B cell (primary cell): ENCODE data around the gene GLI3. TPM values are rescaled to one million over a fixed set of nuclear protein-coding genes. Genes with fewer than 3 reads are reported as not detected.

ENCODE experiments used
- ATAC-seq: fragments of 200-7000 bp; cut with Tn5 transposase; one replicate; pipeline ENCODE4 v1.10.0; 2021; ENCODE audit warnings: low read depth, mild to moderate bottlenecking, moderate number of reproducible peaks, moderate library complexity
- CTCF ChIA-PET: fragments of 350-600 bp; sonication (Branson Sonifier 250); formaldehyde crosslinking; loops from one replicate; lab custom pipeline; 2021; ENCODE audit warnings: antibody characterized with exemption, inconsistent platforms; lab: Charles Lee
- POLR2A ChIA-PET: fragments of 350-600 bp; sonication (Branson Sonifier 250); formaldehyde crosslinking; loops from one replicate; lab custom pipeline; 2021; ENCODE audit warnings: antibody characterized with exemption; lab: Charles Lee
- DNase-seq: peaks from one replicate; pipeline ENCODE4 v3.0.0; 2013
- H2AFZ ChIP-seq: 2 replicates; pipeline ENCODE4 v1.6.1; 2012; ENCODE audit warnings: mild to moderate bottlenecking, low read depth, low read length; ENCODE audit not compliant: insufficient read depth, poor library complexity, severe bottlenecking
- H3K27ac ChIP-seq, 2 donors: 1 replicate in 1 of 2; 2 replicates in 1 of 2; pipeline ENCODE4 v1.5.1; 2012 to 2013; ENCODE audit warnings: low read length in 2 of 2, mild to moderate bottlenecking in 2 of 2, moderate library complexity in 1 of 2
- H3K27me3 ChIP-seq, 4 experiments: fragments of 200-600 bp in 1 of 4; sonication (generic) in 1 of 4; replicated peaks in 1 of 4; 1 replicate in 2 of 4; 2 replicates in 2 of 4; pipeline versions ENCODE4 v1.6.1 to v1.7.0; 2013 to 2016; ENCODE audit warnings: low read length in 3 of 4, mild to moderate bottlenecking in 2 of 4, mixed read lengths in 1 of 4, moderate library complexity in 1 of 4; ENCODE audit not compliant: insufficient read depth in 4 of 4, control insufficient read depth in 3 of 4; ENCODE audit errors: control extremely low read depth in 1 of 4
- H3K36me3 ChIP-seq, 2 experiments: replicated peaks in 1 of 2; 1 replicate in 1 of 2; 2 replicates in 1 of 2; pipeline versions ENCODE4 v1.6.1 to v1.7.1; 2013; ENCODE audit warnings: low read length in 1 of 2; ENCODE audit not compliant: insufficient read depth in 2 of 2, control insufficient read depth in 1 of 2; ENCODE audit errors: control extremely low read depth in 1 of 2, extremely low read depth in 1 of 2
- H3K4me1 ChIP-seq, 2 donors: fragments of 200-600 bp in 1 of 2; sonication (generic) in 1 of 2; 1 replicate in 1 of 2; 2 replicates in 1 of 2; pipeline versions ENCODE4 v1.5.1 to v1.6.1; 2013 to 2017; ENCODE audit warnings: low read length in 2 of 2; ENCODE audit not compliant: control insufficient read depth in 2 of 2, insufficient read depth in 2 of 2
- H3K4me2 ChIP-seq: replicated peaks from 2 replicates; pipeline ENCODE3; 2012; ENCODE audit warnings: mild to moderate bottlenecking, low read depth, low read length; ENCODE audit not compliant: poor library complexity, severe bottlenecking
- H3K4me3 ChIP-seq, 5 experiments: fragments of 200-600 bp in 1 of 5; sonication (generic) in 1 of 5; 1 replicate in 3 of 5; 2 replicates in 2 of 5; pipeline versions ENCODE4 v1.5.1 to v1.7.0; 2011 to 2016; ENCODE audit warnings: low read length in 4 of 5, mild to moderate bottlenecking in 4 of 5, low read depth in 2 of 5, control low read depth in 1 of 5, moderate library complexity in 1 of 5; ENCODE audit not compliant: insufficient read depth in 1 of 5; ENCODE audit errors: control extremely low read depth in 1 of 5, extremely low read depth in 1 of 5
- H3K79me2 ChIP-seq: fragments of 200-600 bp; sonication (generic); one replicate; pipeline ENCODE4 v1.6.0; 2016; ENCODE audit warnings: low read length; ENCODE audit not compliant: control insufficient read depth, insufficient read depth
- H3K9ac ChIP-seq: fragments of 200-600 bp; sonication (generic); 2 replicates; pipeline ENCODE4 v1.6.1; 2017; ENCODE audit warnings: mild to moderate bottlenecking, low read length, moderate library complexity
- H3K9me3 ChIP-seq, 3 donors: one replicate each; pipeline versions ENCODE4 v1.6.1 to v1.7.1; 2013; ENCODE audit warnings: low read length in 2 of 3; ENCODE audit not compliant: control insufficient read depth in 2 of 3, insufficient read depth in 1 of 3; ENCODE audit errors: control extremely low read depth in 1 of 3
- H4K20me1 ChIP-seq: 2 replicates; pipeline ENCODE4 v1.6.0; 2012; ENCODE audit warnings: mild to moderate bottlenecking, low read length; ENCODE audit not compliant: insufficient read depth, control insufficient read depth, poor library complexity, severe bottlenecking
- H3K27ac Mint-ChIP-seq: one replicate; pipeline ENCODE4 v1.8.0; 2021; ENCODE audit warnings: mixed read lengths
- H3K27me3 Mint-ChIP-seq: one replicate; pipeline ENCODE4 v1.8.0; 2021; ENCODE audit warnings: mixed read lengths
- H3K4me1 Mint-ChIP-seq: one replicate; pipeline ENCODE4 v1.8.0; 2021; ENCODE audit warnings: mixed read lengths
- H3K4me3 Mint-ChIP-seq: one replicate; pipeline ENCODE4 v1.8.0; 2021; ENCODE audit warnings: mixed read lengths
- H3K9me3 Mint-ChIP-seq: one replicate; pipeline ENCODE4 v1.8.0; 2022; ENCODE audit warnings: mixed read lengths; ENCODE audit not compliant: insufficient read depth
- EZH2 ChIP-seq: IDR thresholded peaks from 2 replicates; pipeline ENCODE4 v1.6.1; 2012; ENCODE audit warnings: borderline replicate concordance, low read depth, mild to moderate bottlenecking, moderate library complexity, low read length; ENCODE audit not compliant: insufficient read depth, poor library complexity, severe bottlenecking
- WGBS: methylation state at CpG from one replicate; pipeline ENCODE4 v1.1.5; 2013; ENCODE audit warnings: missing lambda C conversion rate; ENCODE audit not compliant: insufficient coverage; 5-methylcytosine and 5-hydroxymethylcytosine counted together
- intact Hi-C: fragments of 100-400 bp; cut with micrococcal nuclease; formaldehyde crosslinking; loops from one replicate; pipeline ENCODE4 v1.10.0; 2022
- polyA plus RNA-seq: library from polyadenylated mRNA; depleted of rRNA; stranded (reverse); fragments of >200 nt; gene quantifications from 2 replicates; pipeline ENCODE4 v1.2.3, GENCODE V29; 2012
- total RNA-seq, 2 donors: library from RNA; stranded (reverse); fragments of 120-200 nt in 1 of 2; gene quantifications; 1 replicate in 1 of 2; 2 replicates in 1 of 2; pipeline versions ENCODE4 v1.2.3 to v1.2.4, GENCODE V29; 2013 to 2022
- TF ChIP-seq, protein P1 (sequence below): fragments of 200-600 bp; IDR thresholded peaks from one replicate; pipeline ENCODE4 v1.8.0; 2022; ENCODE audit warnings: antibody characterized with exemption, mild to moderate bottlenecking

GLI3 gene
- total and polyA plus RNA-seq, 2 donors (not counting 1 experiment from before 2014, with no cell fraction given): not detected

DNA sequence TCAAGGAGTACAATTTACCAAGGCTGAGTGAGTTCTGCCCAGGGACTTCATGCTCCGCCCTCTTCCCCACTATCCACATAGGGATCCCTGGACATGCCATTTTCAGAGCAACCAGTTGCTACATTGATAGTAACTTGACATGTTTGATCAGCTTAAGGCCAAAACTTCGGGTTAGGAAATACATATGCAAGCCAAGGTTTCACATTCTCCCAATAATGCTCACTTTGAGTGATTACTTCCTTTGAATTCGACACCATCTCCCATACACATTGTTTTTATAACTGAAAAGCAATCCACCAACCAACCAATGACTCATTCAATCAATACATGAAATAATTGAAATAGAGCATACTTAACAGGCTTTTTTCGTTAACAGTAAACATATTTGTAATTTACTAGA lies 137.9 kb downstream of the GLI3 start:
- H3K4me1 ChIP-seq: no peaks in the 10 kb centered on the region
- no peaks in the 10 kb centered on the region for H3K9me3 ChIP-seq
- H3K4me3 ChIP-seq: no peak overlapping the region
- no peak overlapping the region for H3K4me2 ChIP-seq
- no peaks in the 10 kb centered on the region for H3K79me2 ChIP-seq
- H4K20me1 ChIP-seq: no peaks in the 10 kb centered on the region
- POLR2A ChIA-PET: no interaction called here
- WGBS: 67% methylated on average over 1 of the region's 4 CpGs
- no peak overlapping the region for H2AFZ ChIP-seq
- DNase-seq (no peak), ATAC-seq (no peak)
- Mint-ChIP-seq H3K4me3 (no peak overlapping the region), H3K4me1 (no peaks in the 10 kb centered on the region), H3K27ac (no peak overlapping the region), H3K27me3 (no peaks in the 10 kb centered on the region), H3K9me3 (no peaks in the 10 kb centered on the region)
- intact Hi-C loops: no loop called here
- H3K36me3 ChIP-seq: no peaks in the 10 kb centered on the region
- H3K9ac ChIP-seq: no peak overlapping the region
- CTCF ChIA-PET: no interaction called here
- TF ChIP-seq, protein P1, sequence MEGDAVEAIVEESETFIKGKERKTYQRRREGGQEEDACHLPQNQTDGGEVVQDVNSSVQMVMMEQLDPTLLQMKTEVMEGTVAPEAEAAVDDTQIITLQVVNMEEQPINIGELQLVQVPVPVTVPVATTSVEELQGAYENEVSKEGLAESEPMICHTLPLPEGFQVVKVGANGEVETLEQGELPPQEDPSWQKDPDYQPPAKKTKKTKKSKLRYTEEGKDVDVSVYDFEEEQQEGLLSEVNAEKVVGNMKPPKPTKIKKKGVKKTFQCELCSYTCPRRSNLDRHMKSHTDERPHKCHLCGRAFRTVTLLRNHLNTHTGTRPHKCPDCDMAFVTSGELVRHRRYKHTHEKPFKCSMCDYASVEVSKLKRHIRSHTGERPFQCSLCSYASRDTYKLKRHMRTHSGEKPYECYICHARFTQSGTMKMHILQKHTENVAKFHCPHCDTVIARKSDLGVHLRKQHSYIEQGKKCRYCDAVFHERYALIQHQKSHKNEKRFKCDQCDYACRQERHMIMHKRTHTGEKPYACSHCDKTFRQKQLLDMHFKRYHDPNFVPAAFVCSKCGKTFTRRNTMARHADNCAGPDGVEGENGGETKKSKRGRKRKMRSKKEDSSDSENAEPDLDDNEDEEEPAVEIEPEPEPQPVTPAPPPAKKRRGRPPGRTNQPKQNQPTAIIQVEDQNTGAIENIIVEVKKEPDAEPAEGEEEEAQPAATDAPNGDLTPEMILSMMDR: no peak
- TF ChIP-seq EZH2: no peak
- no peaks in the 10 kb centered on the region for H3K27me3 ChIP-seq
- H3K27ac ChIP-seq: no peak overlapping the region

DNA sequence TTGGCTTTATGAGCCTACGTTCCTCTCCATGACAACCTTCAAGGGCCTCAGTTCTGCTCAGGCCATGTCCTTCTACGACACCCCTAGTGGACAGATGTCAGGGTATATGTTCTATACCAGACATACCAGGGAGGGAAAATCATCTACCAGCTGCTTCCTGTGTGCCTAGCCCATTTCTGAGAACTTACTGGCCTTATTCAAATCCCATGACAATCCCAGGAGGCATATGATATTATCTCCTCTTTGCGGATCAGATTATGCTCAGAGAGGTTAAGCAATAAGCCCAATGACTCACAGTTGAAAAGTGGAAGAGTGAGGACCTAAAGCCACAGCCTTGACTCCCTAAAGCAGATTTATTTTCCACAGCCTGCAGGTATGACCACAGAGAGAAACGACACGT lies 139.3 kb downstream of the GLI3 start:
- H3K4me3 ChIP-seq: no peak overlapping the region
- no peaks in the 10 kb centered on the region for H3K9me3 ChIP-seq
- no peak overlapping the region for H2AFZ ChIP-seq
- ChIA-PET CTCF (no interaction called here), POLR2A (no interaction called here)
- H3K36me3 ChIP-seq: no peaks in the 10 kb centered on the region
- no peaks in the 10 kb centered on the region for H3K4me1 ChIP-seq
- no peaks in the 10 kb centered on the region for H3K79me2 ChIP-seq
- intact Hi-C loops: no loop called here
- no peak overlapping the region for H3K9ac ChIP-seq
- ATAC-seq: no peak
- DNase-seq: no peak
- no peak overlapping the region for H3K27ac ChIP-seq
- H3K4me1 Mint-ChIP-seq: no peaks in the 10 kb centered on the region
- no CpG with 5 or more reads among the region's 5 CpGs for WGBS
- no peaks in the 10 kb centered on the region for H4K20me1 ChIP-seq
- H3K27me3 Mint-ChIP-seq: no peaks in the 10 kb centered on the region
- no peaks in the 10 kb centered on the region for H3K9me3 Mint-ChIP-seq
- no peak overlapping the region for H3K4me2 ChIP-seq
- H3K4me3 Mint-ChIP-seq: no peak overlapping the region
- H3K27me3 ChIP-seq: no peaks in the 10 kb centered on the region
- TF ChIP-seq, protein P1: no peak
- TF ChIP-seq EZH2: no peak
- no peak overlapping the region for H3K27ac Mint-ChIP-seq
